ENCODE data around the gene YIPF7.

YIPF7 gene

GRCh38 chr4:44616621-44617020 is 34.8 kb downstream of the YIPF7 start:
- DNase-seq (ENCODE audit: low read depth) = no peak

GRCh38 chr4:44583393-44583792 is 68.0 kb downstream of the YIPF7 start:
- no peak for DNase-seq (ENCODE audit: low read depth)

GRCh38 chr4:44580231-44580630 is 71.2 kb downstream of the YIPF7 start:
- DNase-seq (ENCODE audit: low read depth) = no peak

- no peak for DNase-seq (ENCODE audit: low read depth)
Measured at GRCh38 chr4:44578954-44579353, 72.5 kb downstream of the YIPF7 start.
